GM12878 (cell line): ENCODE results near the gene MEF2C. TPM values are rescaled to one million over a fixed set of nuclear protein-coding genes. Genes with fewer than 3 reads are reported as not detected.

ENCODE experiments used
- ATAC-seq: fragments of 200-7000 bp; cut with Tn5 transposase; 3 replicates; pipeline ENCODE4 v1.9.1; 2020; ENCODE audit warnings: mild to moderate bottlenecking, moderate library complexity
- BruUV-seq: library from RNA; stranded (reverse); fragments of 400-500 nt; replicated peaks from 2 replicates; lab custom pipeline; 2021; lab: Mats Ljungman, UMichigan
- CTCF ChIA-PET: fragments of 300-600 bp; sonication (Branson Sonifier 250); formaldehyde crosslinking; extraction: SDS; loops from one replicate; lab custom pipeline; 2021; ENCODE audit warnings: inconsistent platforms; lab: Yijun Ruan, JAX
- POLR2A ChIA-PET: fragments of 350-600 bp; formaldehyde crosslinking; extraction: SDS; loops from one replicate; lab custom pipeline; 2021; ENCODE audit warnings: inconsistent platforms; lab: Charles Lee
- RAD21 ChIA-PET: fragments of 300-600 bp; sonication (Branson Sonifier 250); formaldehyde crosslinking; loops from one replicate; lab custom pipeline; 2023; ENCODE audit warnings: antibody characterized with exemption; ENCODE audit not compliant: unreplicated experiment; lab: Charles Lee
- SMC1A ChIA-PET: fragments of 300-600 bp; sonication (Branson Sonifier 250); formaldehyde crosslinking; loops from one replicate; lab custom pipeline; 2023; ENCODE audit not compliant: unreplicated experiment, uncharacterized antibody; lab: Charles Lee
- DNase-seq: peaks from one replicate; pipeline ENCODE4 v3.0.0-alpha.2; 2011; ENCODE audit warnings: low read depth, low spot score
- FAIRE-seq: peaks from 3 replicates; lab custom pipeline; 2011; peaks lifted over from hg19 to GRCh38; lab: Jason Lieb, UNC
- H2AFZ ChIP-seq: 2 replicates; pipeline ENCODE4 v1.6.0; 2011; ENCODE audit warnings: low read depth, low read length, control low read depth; ENCODE audit not compliant: control insufficient read depth
- H3K27ac ChIP-seq: 2 replicates; pipeline ENCODE4 v1.5.1; 2011; ENCODE audit warnings: control low read depth; ENCODE audit not compliant: control insufficient read depth, insufficient read depth
- H3K27me3 ChIP-seq, 2 experiments: replicated peaks in 1 of 2; 2 replicates each; pipeline versions ENCODE4 v1.6.0 to v1.6.1; 2011; ENCODE audit warnings: low read length in 1 of 2; ENCODE audit not compliant: control insufficient read depth in 2 of 2, insufficient read depth in 2 of 2
- H3K36me3 ChIP-seq, 2 experiments: 2 replicates each; pipeline ENCODE4 v1.5.1; 2011; ENCODE audit warnings: low read length in 1 of 2; ENCODE audit not compliant: control insufficient read depth in 2 of 2, insufficient read depth in 2 of 2
- H3K4me1 ChIP-seq: 2 replicates; pipeline ENCODE4 v1.6.1; 2011; ENCODE audit warnings: mild to moderate bottlenecking, low read length, moderate library complexity, mixed read lengths; ENCODE audit not compliant: control insufficient read depth, insufficient read depth
- H3K4me2 ChIP-seq: 2 replicates; pipeline ENCODE4 v1.6.0; 2011; ENCODE audit warnings: control low read depth; ENCODE audit not compliant: control insufficient read depth, insufficient read depth
- H3K4me3 ChIP-seq: fragments of 200-600 bp; sonication (generic); 2 replicates; pipeline ENCODE4 v1.5.1; 2016
- H3K79me2 ChIP-seq: 2 replicates; pipeline ENCODE4 v1.6.0; 2011; ENCODE audit warnings: low read length; ENCODE audit not compliant: control insufficient read depth, insufficient read depth
- H3K9ac ChIP-seq: 2 replicates; pipeline ENCODE4 v1.8.0; 2011; ENCODE audit warnings: low read length, control low read depth, mixed read lengths; ENCODE audit not compliant: control insufficient read depth, insufficient read depth
- H3K9me3 ChIP-seq: replicated peaks from 3 replicates; pipeline ENCODE4 v1.5.1; 2011; ENCODE audit warnings: mild to moderate bottlenecking, low read length; ENCODE audit not compliant: control insufficient read depth, insufficient read depth
- H4K20me1 ChIP-seq: 2 replicates; pipeline ENCODE4 v1.6.0; 2011; ENCODE audit not compliant: control insufficient read depth, insufficient read depth
- BCL3 ChIP-seq: IDR thresholded peaks from 2 replicates; pipeline ENCODE4 v1.6.1; 2011; ENCODE audit warnings: borderline replicate concordance, low read depth, mild to moderate bottlenecking, moderate library complexity, low read length; ENCODE audit not compliant: insufficient read depth, poor library complexity, severe bottlenecking
- BMI1 ChIP-seq: fragments of 450-650 bp; IDR thresholded peaks from 2 replicates; pipeline ENCODE4 v1.6.1; 2016; ENCODE audit warnings: mild to moderate bottlenecking, moderate library complexity, borderline replicate concordance
- CBX3 ChIP-seq: fragments of 200-600 bp; sonication (generic); IDR thresholded peaks from 2 replicates; pipeline ENCODE4 v1.6.1; 2016; ENCODE audit warnings: low read depth, borderline replicate concordance
- CHD2 ChIP-seq: IDR thresholded peaks from 2 replicates; pipeline ENCODE4 v1.6.1; 2011; ENCODE audit warnings: low read depth, low read length, improper control_type of control experiment, borderline replicate concordance
- E2F4 ChIP-seq: IDR thresholded peaks from 2 replicates; pipeline ENCODE4 v1.6.1; 2012; ENCODE audit warnings: low read depth, low read length, improper control_type of control experiment
- FOXK2 ChIP-seq: fragments of 450-650 bp; IDR thresholded peaks from 2 replicates; pipeline ENCODE4 v1.6.1; 2017; ENCODE audit warnings: mild to moderate bottlenecking, moderate library complexity
- HDAC2 ChIP-seq: fragments of 200-600 bp; sonication (generic); IDR thresholded peaks from 2 replicates; pipeline ENCODE4 v1.6.1; 2017
- IRF4 ChIP-seq: IDR thresholded peaks from 2 replicates; pipeline ENCODE4 v1.6.1; 2011; ENCODE audit warnings: low read depth, low read length
- IRF5 ChIP-seq: fragments of 450-650 bp; IDR thresholded peaks from 2 replicates; pipeline ENCODE4 v1.6.1; 2017; ENCODE audit warnings: borderline replicate concordance
- JUNB ChIP-seq: IDR thresholded peaks from 2 replicates; pipeline ENCODE4 v1.6.1; 2016; ENCODE audit warnings: antibody characterized with exemption, mild to moderate bottlenecking
- NFYA ChIP-seq: IDR thresholded peaks from 2 replicates; pipeline ENCODE4 v1.6.1; 2011; ENCODE audit warnings: low read depth, mild to moderate bottlenecking, low read length, improper control_type of control experiment, borderline replicate concordance
- SIX5 ChIP-seq: IDR thresholded peaks from 2 replicates; pipeline ENCODE4 v1.6.1; 2011; ENCODE audit warnings: mild to moderate bottlenecking, low read depth, low read length, moderate library complexity; ENCODE audit not compliant: severe bottlenecking
- SMAD5 ChIP-seq: IDR thresholded peaks from 2 replicates; pipeline ENCODE4 v1.6.1; 2016; ENCODE audit warnings: antibody characterized with exemption, low read depth
- WRNIP1 ChIP-seq: IDR thresholded peaks from 2 replicates; pipeline ENCODE4 v1.6.1; 2011; ENCODE audit warnings: low read depth, low read length, improper control_type of control experiment, borderline replicate concordance
- YY1 ChIP-seq: IDR thresholded peaks from 2 replicates; pipeline ENCODE4 v1.6.1; 2011; ENCODE audit warnings: low read depth, mild to moderate bottlenecking, low read length
- ZBTB40 ChIP-seq: fragments of 450-650 bp; IDR thresholded peaks from 2 replicates; pipeline ENCODE4 v1.6.1; 2016; ENCODE audit warnings: mild to moderate bottlenecking, moderate library complexity, borderline replicate concordance
- WGBS: methylation state at CpG from one replicate; pipeline ENCODE4 v1.1.6; 2016; ENCODE audit warnings: low lambda C conversion rate; ENCODE audit not compliant: insufficient replicate concordance, insufficient coverage; ENCODE audit errors: missing lambda C conversion rate; 5-methylcytosine and 5-hydroxymethylcytosine counted together
- in situ Hi-C: fragments of 300-500 bp; cut with MboI; formaldehyde crosslinking; loops from 9 replicates; pipeline ENCODE4 v1.14.3; 2018; ENCODE audit warnings: mixed read lengths
- intact Hi-C: fragments of 100-400 bp; cut with micrococcal nuclease; formaldehyde crosslinking; loops from one replicate; pipeline ENCODE4 v1.14.2; 2022; ENCODE audit not compliant: unreplicated experiment
- polyA plus RNA-seq, 11 experiments: library from polyadenylated mRNA; depleted of rRNA in 4 of 11; unstranded in 6 of 11; stranded (reverse) in 5 of 11; fragments of >200 nt; fragmentation: Nextera tagmentation in 4 of 11; fragmentation: Illumina TruSeq in 1 of 11; extraction: Ambion mirVana in 4 of 11; extraction: Trizol in 1 of 11; gene quantifications; 1 replicate in 1 of 11; 2 replicates in 10 of 11; pipeline versions ENCODE4 v1.2.1 to v1.2.3, GENCODE V29; 2011 to 2016; ENCODE audit warnings: inconsistent platforms in 2 of 11, missing spikeins in 2 of 11, low read depth in 1 of 11
- total RNA-seq, 4 experiments: library from RNA; depleted of rRNA in 3 of 4; stranded (reverse); fragments of >200 nt in 3 of 4; fragmentation: Illumina TruSeq in 1 of 4; extraction: Trizol in 1 of 4; gene quantifications; 2 replicates each; pipeline versions ENCODE4 v1.2.1 to v1.2.3, GENCODE V29; 2013 to 2021
- TF ChIP-seq, protein P1 (sequence below): IDR thresholded peaks from 2 replicates; pipeline ENCODE4 v1.6.1; 2011; ENCODE audit warnings: low read depth, mild to moderate bottlenecking, low read length, moderate library complexity, borderline replicate concordance; ENCODE audit errors: extremely low read depth

MEF2C gene
- total and polyA plus RNA-seq, 10 of the 15 experiments (the other 5 are each of a cell fraction or from before 2014, with no cell fraction given), result 104 to 225 (median 180) TPM

DNA sequence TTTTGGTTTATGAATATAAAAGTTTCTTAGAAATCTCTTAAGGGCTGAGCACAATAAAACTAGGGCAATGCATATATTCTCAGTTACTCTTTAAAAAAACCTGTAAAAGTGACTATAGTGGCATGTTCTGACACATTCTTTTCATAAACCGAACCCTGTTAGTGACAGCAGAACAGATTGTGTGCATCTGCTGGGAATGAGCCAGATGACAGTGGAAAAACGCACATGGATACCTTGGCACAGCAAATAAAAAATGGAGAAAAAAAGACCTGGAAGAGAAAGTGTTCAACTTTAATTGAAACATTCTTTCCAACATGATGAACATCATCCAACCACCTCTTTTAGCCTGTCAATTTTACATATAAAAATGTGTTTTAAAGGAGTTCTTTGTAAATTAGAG, 12.7 kb downstream of the MEF2C start:
- 59% methylated on average over 2 of the region's 2 CpGs for WGBS
- no peak for DNase-seq
- Histone ChIP-seq H2AFZ (no peak overlapping the region), H3K9me3 (peaks cover 39% of the 10 kb centered on the region), H3K79me2 (peaks cover 96% of the 10 kb centered on the region), H3K4me1 (no peaks in the 10 kb centered on the region), H3K27ac (no peak overlapping the region), H3K4me2 (no peak overlapping the region), H3K36me3 (peaks cover 0 to 32% of the 10 kb centered on the region in 2 experiments; a peak in 3 of 4 replicates), H4K20me1 (no peaks in the 10 kb centered on the region), H3K9ac (no peak overlapping the region), H3K4me3 (no peak overlapping the region), H3K27me3 (no peaks in the 10 kb centered on the region)
- ATAC-seq, result peak; percentile 12; the same call in 1 of the 3 replicates
- RAD21 ChIA-PET, result interaction anchor here (1.4 kb wide), 1 partner anchor 140 kb away, joined by 4 read pairs; no protein-coding TSS in a partner anchor
- POLR2A ChIA-PET, result no interaction called here
- intact Hi-C loops, result no loop called here
- CTCF ChIA-PET, result interaction anchor here (1.2 to 1.7 kb wide), 3 partner anchors 15 to 142 kb away, joined by 4 to 8 read pairs (median 5); no protein-coding TSS in a partner anchor
- BruUV-seq, result no TSS peak
- FAIRE-seq, result no peak
- in situ Hi-C loops, result no loop called here
- no peak for TF ChIP-seq BMI1
- TF ChIP-seq IRF5, result no peak
- TF ChIP-seq, protein P1, sequence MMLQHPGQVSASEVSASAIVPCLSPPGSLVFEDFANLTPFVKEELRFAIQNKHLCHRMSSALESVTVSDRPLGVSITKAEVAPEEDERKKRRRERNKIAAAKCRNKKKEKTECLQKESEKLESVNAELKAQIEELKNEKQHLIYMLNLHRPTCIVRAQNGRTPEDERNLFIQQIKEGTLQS, result no peak
- TF ChIP-seq NFYA, result no peak
- no peak for TF ChIP-seq BCL3
- no peak for TF ChIP-seq IRF4
- no peak for TF ChIP-seq WRNIP1
- TF ChIP-seq E2F4, result no peak
- no peak for TF ChIP-seq CBX3
- no peak for TF ChIP-seq JUNB
- TF ChIP-seq FOXK2, result no peak
- no peak for TF ChIP-seq YY1
- no peak for TF ChIP-seq CHD2
- no peak; the same call in 1 of the 2 replicates for TF ChIP-seq SMAD5
- TF ChIP-seq HDAC2, result no peak
- TF ChIP-seq SIX5, result no peak
- TF ChIP-seq ZBTB40, result no peak
- SMC1A ChIA-PET, result interaction anchor here (0.6 to 2.1 kb wide), 3 partner anchors 10 to 306 kb away, joined by 3 to 4 read pairs (median 4); no protein-coding TSS in a partner anchor
